Upper lobe of left lung (tissue), 6 donors: ENCODE data around the gene CXCL16. TPM values are rescaled to one million over a fixed set of nuclear protein-coding genes. Genes with fewer than 3 reads are reported as not detected.

Source experiments
- ATAC-seq, 2 donors: fragments of 200-7000 bp; cut with Tn5 transposase; one replicate each; pipeline ENCODE4 v1.9.1; 2022; ENCODE audit warnings: mild to moderate bottlenecking in 2 of 2, moderate library complexity in 2 of 2; ENCODE audit not compliant: low FRiP score in 2 of 2
- DNase-seq, 2 donors: peaks; one replicate each; pipeline ENCODE4 v3.0.0-alpha.2; 2019 to 2020
- H3K27ac ChIP-seq, 4 donors: fragments of 200-600 bp; sonication (generic); one replicate each; pipeline ENCODE4 v1.5.1; 2016 to 2019
- H3K27me3 ChIP-seq, 4 donors: fragments of 200-600 bp; sonication (generic); one replicate each; pipeline ENCODE4 v1.5.1; 2017 to 2019
- H3K36me3 ChIP-seq, 4 donors: fragments of 200-600 bp; sonication (generic); one replicate each; pipeline ENCODE4 v1.5.1; 2016 to 2019
- H3K4me1 ChIP-seq, 4 donors: fragments of 200-600 bp; sonication (generic); one replicate each; pipeline ENCODE4 v1.5.1; 2018 to 2019
- H3K4me3 ChIP-seq, 4 donors: fragments of 200-600 bp; sonication (generic); one replicate each; pipeline ENCODE4 v1.5.1; 2017 to 2019; ENCODE audit warnings: mild to moderate bottlenecking in 2 of 4, moderate library complexity in 1 of 4
- H3K9me3 ChIP-seq, 4 donors: fragments of 200-600 bp; sonication (generic); one replicate each; pipeline ENCODE4 v1.5.1; 2018 to 2019
- CTCF ChIP-seq, 6 experiments: fragments of 450-650 bp in 4 of 6; fragments of 200-600 bp in 2 of 6; sonication (generic) in 2 of 6; IDR thresholded peaks; one replicate each; pipeline ENCODE4 v1.5.1; 2016 to 2019; ENCODE audit warnings: antibody characterized with exemption in 6 of 6
- EP300 ChIP-seq, 4 donors: sonication (generic); formaldehyde crosslinking; IDR thresholded peaks; one replicate each; pipeline ENCODE4 v1.5.1; 2017; ENCODE audit warnings: antibody characterized with exemption in 4 of 4, control low read depth in 2 of 4
- POLR2A ChIP-seq, 4 donors: fragments of 450-650 bp; IDR thresholded peaks; one replicate each; pipeline ENCODE4 v1.5.1; 2016 to 2017; ENCODE audit warnings: antibody characterized with exemption in 4 of 4, mild to moderate bottlenecking in 2 of 4
- POLR2AphosphoS5 ChIP-seq, 2 donors: sonication (generic); formaldehyde crosslinking; IDR thresholded peaks; one replicate each; pipeline ENCODE4 v1.5.1; 2017; ENCODE audit warnings: antibody characterized with exemption in 2 of 2
- WGBS, 2 donors: methylation state at CpG; one replicate each; pipeline ENCODE4 v1.1.5; 2017 to 2018; 5-methylcytosine and 5-hydroxymethylcytosine counted together
- total RNA-seq, 6 donors: library from RNA; depleted of rRNA in 4 of 6; stranded (reverse); fragments of >200 nt in 4 of 6; gene quantifications; one replicate each; pipeline versions ENCODE4 v1.1.0 to v1.2.1, GENCODE V29; 2016 to 2021
- donor health status: DM: no; HTN: no; CAD: no; lungs with moderate emphysema.
- donor health status: DM: no; HTN: yes; CAD: no; lungs with severe emphysema.

Gene CXCL16
- total RNA-seq = 100 to 1,000 TPM in 3 of 6 donors, 10 to 100 TPM in 3; 62.9 to 281 (median 122) TPM

- Histone ChIP-seq H3K4me3 (peak within 1 kb of the TSS; percentile 62 to 94 (median 74)), H3K27ac (peak within 1 kb of the TSS; percentile 82 to 94 (median 85)), H3K4me1 (peaks cover 9 to 24% (median 20%) of the 10 kb centered on the region in 4 donors), H3K27me3 (no peaks in the 10 kb centered on the region), H3K9me3 (no peaks in the 10 kb centered on the region), H3K36me3 (peaks cover 0 to 6% (median 0%) of the 10 kb centered on the region in 4 donors)
- DNase-seq (peak; percentile 78 to 95), ATAC-seq (peak; percentile 58 to 78)
- WGBS, 2 donors = 0% methylated on average over 70 of the region's 100 CpGs; no CpG with 5 or more reads in 1 of the 2 donors
- no peak for TF ChIP-seq POLR2AphosphoS5 (IDR thresholded peaks at IDR 0.05)
- peak in 3 of 4 donors; percentile 19 to 85 (median 56) for TF ChIP-seq POLR2A (IDR thresholded peaks at IDR 0.05)
These were observed at the start of gene CXCL16, which contains the start of gene ZMYND15 for GRCh38 chr17:4739122-4740024. Gene CXCL16 (minus strand): TSS chr17:4739928. CDS start chr17:4739339, 589 bp downstream. Gene ZMYND15 (plus strand): TSS chr17:4739833. CDS start chr17:4740549, 716 bp downstream.

GRCh38 chr17:4788807-4789700, 49.3 kb upstream of the CXCL16 start, which contains the start of gene GLTPD2:
Gene GLTPD2 (plus strand): TSS chr17:4788964. CDS start chr17:4789012, 48 bp downstream.
- ATAC-seq = no peak

GRCh38 chr17:4788159-4788806, 48.6 kb upstream of the CXCL16 start:
- H3K4me3 ChIP-seq = peak overlapping the region in 2 of 4 donors; percentile 70 to 79
- DNase-seq (no peak), ATAC-seq (no peak)
- peak overlapping the region in 2 of 4 donors; percentile 89 to 95 for H3K27ac ChIP-seq
- no peaks in the 10 kb centered on the region for H3K36me3 ChIP-seq
- H3K4me1 ChIP-seq = peaks cover 33 to 47% (median 39%) of the 10 kb centered on the region in 4 donors
- WGBS, 2 donors = 86 to 87% methylated on average over 14 of the region's 14 CpGs
- TF ChIP-seq POLR2AphosphoS5 (IDR thresholded peaks at IDR 0.05) (no peak), CTCF (IDR thresholded peaks at IDR 0.05) (no peak)
- H3K27me3 ChIP-seq = peaks cover 0 to 8% (median 0%) of the 10 kb centered on the region in 4 donors
- H3K9me3 ChIP-seq = no peaks in the 10 kb centered on the region

More at GRCh38 chr17:4788807-4789700, 49.3 kb upstream of the CXCL16 start, which contains the start of gene GLTPD2:
- TF ChIP-seq POLR2A (IDR thresholded peaks at IDR 0.05) (no peak), CTCF (IDR thresholded peaks at IDR 0.05) (no peak), EP300 (IDR thresholded peaks at IDR 0.05) (no peak)
- WGBS, 2 donors = 46 to 53% methylated on average over 42 to 49 of the region's 62 CpGs
- Histone ChIP-seq H3K27ac (peak within 1 kb of the TSS; percentile 89 to 97 (median 92)), H3K4me1 (peaks cover 33 to 47% (median 39%) of the 10 kb centered on the region in 4 donors), H3K9me3 (no peaks in the 10 kb centered on the region), H3K4me3 (peak within 1 kb of the TSS; percentile 70 to 79 (median 78)), H3K27me3 (peaks cover 0 to 6% (median 0%) of the 10 kb centered on the region in 4 donors), H3K36me3 (no peaks in the 10 kb centered on the region)
- DNase-seq = peak in 1 of 2 donors; percentile 84

GRCh38 chr17:4786516-4786915, 46.8 kb upstream of the CXCL16 start:
- H3K36me3 ChIP-seq = no peaks in the 10 kb centered on the region
- H3K27me3 ChIP-seq = peaks cover 0 to 12% (median 2%) of the 10 kb centered on the region in 4 donors
- ATAC-seq (no peak), DNase-seq (no peak)
- H3K4me1 ChIP-seq = peaks cover 33 to 47% (median 39%) of the 10 kb centered on the region in 4 donors
- H3K4me3 ChIP-seq = peak overlapping the region in 3 of 4 donors; percentile 22 to 28 (median 25)
- TF ChIP-seq CTCF (IDR thresholded peaks at IDR 0.05) = no peak
- no peak for TF ChIP-seq EP300 (IDR thresholded peaks at IDR 0.05)
- no peak for TF ChIP-seq POLR2A (IDR thresholded peaks at IDR 0.05)
- no peak for TF ChIP-seq POLR2AphosphoS5 (IDR thresholded peaks at IDR 0.05)
- peak overlapping the region in 1 of 4 donors; percentile 36 for H3K27ac ChIP-seq
- H3K9me3 ChIP-seq = no peaks in the 10 kb centered on the region
- 27 to 29% methylated on average over 6 of the region's 6 CpGs for WGBS, 2 donors
